GM10248 (cell line): ENCODE results near the gene CHST12.

Experiments
- CTCF ChIA-PET: fragments of 300-600 bp; sonication (Branson Sonifier 250); formaldehyde crosslinking; extraction: SDS; loops from one replicate; lab custom pipeline; 2021; ENCODE audit warnings: antibody characterized with exemption; lab: Yijun Ruan, JAX
- POLR2A ChIA-PET: fragments of 350-650 bp; sonication (Branson Sonifier 250); formaldehyde crosslinking; extraction: SDS; loops from one replicate; lab custom pipeline; 2020; ENCODE audit warnings: antibody characterized with exemption; lab: Yijun Ruan, JAX
- DNase-seq: peaks from one replicate; pipeline ENCODE4 v3.0.0; 2012; ENCODE audit errors: extremely low spot score
- CTCF ChIP-seq: IDR thresholded peaks from 2 replicates; pipeline ENCODE4 v1.5.1; 2012; ENCODE audit warnings: mild to moderate bottlenecking, low read depth; ENCODE audit errors: extremely low read depth, missing control alignments, control extremely low read depth

Gene CHST12

GRCh38 chr7:2476298-2476697 is 72.9 kb downstream of the CHST12 start, which contains the start of gene GRIFIN:
TSS of gene GRIFIN (minus strand) at chr7:2476398. CDS start at chr7:2476383, 15 bp downstream.
- POLR2A ChIA-PET: no interaction called here
- TF ChIP-seq CTCF: no peak
- DNase-seq: no peak
- CTCF ChIA-PET: no interaction called here

GRCh38 chr7:2476776-2477446 is 73.5 kb downstream of the CHST12 start:
- no peak for DNase-seq
- CTCF ChIA-PET: no interaction called here
- POLR2A ChIA-PET: no interaction called here
- no peak for TF ChIP-seq CTCF

- DNase-seq: peak; percentile 87
- ChIA-PET CTCF (interaction anchor here (1.0 to 7.3 kb wide), 4 partner anchors 8 to 210 kb away, joined by 3 to 57 read pairs (median 4); no protein-coding TSS in a partner anchor), POLR2A (no interaction called here)
- peak; percentile 83 for TF ChIP-seq CTCF
Measured at GRCh38 chr7:2477447-2478398, 74.3 kb downstream of the CHST12 start.

- DNase-seq: no peak
- POLR2A ChIA-PET: no interaction called here
- CTCF ChIA-PET: interaction anchor here (1.0 to 7.3 kb wide), 5 partner anchors 9 to 232 kb away, joined by 3 to 57 read pairs (median 4); no protein-coding TSS in a partner anchor
- no peak for TF ChIP-seq CTCF
Measured at GRCh38 chr7:2478399-2478785, 75.0 kb downstream of the CHST12 start.

GRCh38 chr7:2478800-2479199 is 75.4 kb downstream of the CHST12 start:
- TF ChIP-seq CTCF: no peak
- DNase-seq: no peak
- CTCF ChIA-PET: interaction anchor here (0.7 to 7.3 kb wide), 7 partner anchors 9 to 232 kb away, joined by 3 to 57 read pairs (median 4); no protein-coding TSS in a partner anchor
- POLR2A ChIA-PET: no interaction called here

GRCh38 chr7:2479276-2480069 is 76.1 kb downstream of the CHST12 start:
- ChIA-PET POLR2A (interaction anchor here (0.5 kb wide), 1 partner anchor 88 kb away, joined by 4 read pairs; no protein-coding TSS in a partner anchor), CTCF (interaction anchor here (0.7 to 7.3 kb wide), 4 partner anchors 10 to 231 kb away, joined by 3 to 57 read pairs (median 4); no protein-coding TSS in a partner anchor)
- no peak for DNase-seq
- TF ChIP-seq CTCF: no peak
